MM.1S (cell line): Measurements from ENCODE around the gene HLA-DMA.

Source experiments
- CTCF ChIP-seq: fragments of 300-600 bp; sonication (generic); IDR thresholded peaks from 2 replicates; pipeline ENCODE4 v1.5.1; 2016; ENCODE audit warnings: antibody characterized with exemption, low read length, mixed read lengths
- EZH2 ChIP-seq: fragments of 300-600 bp; sonication (generic); optimal IDR thresholded peaks from 2 replicates; pipeline ENCODE3; 2017; ENCODE audit warnings: low read depth, mild to moderate bottlenecking, antibody characterized with exemption, low read length, mixed read lengths
- EZH2phosphoT487 ChIP-seq: fragments of 300-600 bp; sonication (generic); IDR thresholded peaks from 2 replicates; pipeline ENCODE4 v1.6.1; 2018; ENCODE audit warnings: antibody characterized with exemption, low read length

DNA sequence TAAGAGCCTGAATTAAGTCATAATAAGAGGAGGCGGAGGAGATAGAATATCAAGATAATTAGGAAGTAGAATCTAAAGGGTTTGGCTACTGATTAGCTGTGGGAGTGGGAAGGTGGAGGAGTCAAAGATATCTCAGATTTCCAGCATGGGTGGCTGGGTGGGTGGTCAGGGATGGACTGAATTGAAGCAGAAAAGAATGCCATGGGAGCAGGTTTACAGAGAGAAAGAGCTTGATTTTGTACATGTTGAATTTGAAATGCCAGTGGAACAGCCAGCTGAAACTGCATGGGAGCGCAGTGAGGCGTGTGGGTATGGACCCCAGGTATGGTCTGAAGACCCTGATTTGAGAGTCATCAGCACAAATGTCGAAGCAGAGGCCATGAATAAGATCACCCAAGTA is 1.4 kb upstream of the HLA-DMA start:
- TF ChIP-seq CTCF (no peak), EZH2 (no peak), EZH2phosphoT487 (no peak)
